HEK293 (cell line): ENCODE measurements around the gene COPA.

Experiments
- BCL11A ChIP-seq: fragments of 450-650 bp; formaldehyde crosslinking; IDR thresholded peaks from 2 replicates; pipeline ENCODE4 v1.5.1; 2016; ENCODE audit warnings: low read depth, missing biosample characterization, missing genetic modification characterization
- GLIS2 ChIP-seq: fragments of 450-650 bp; formaldehyde crosslinking; IDR thresholded peaks from 2 replicates; pipeline ENCODE4 v1.5.1; 2016; ENCODE audit warnings: missing biosample characterization, missing genetic modification characterization
- KLF1 ChIP-seq: fragments of 450-650 bp; formaldehyde crosslinking; IDR thresholded peaks from 2 replicates; pipeline ENCODE4 v1.5.1; 2016; ENCODE audit warnings: missing biosample characterization, missing genetic modification characterization
- MYNN ChIP-seq: fragments of 450-650 bp; formaldehyde crosslinking; IDR thresholded peaks from 2 replicates; pipeline ENCODE4 v1.5.1; 2016; ENCODE audit warnings: missing biosample characterization, missing genetic modification characterization, borderline replicate concordance
- PBX3 ChIP-seq: sonication (generic); formaldehyde crosslinking; IDR thresholded peaks from 2 replicates; pipeline ENCODE4 v1.8.1; 2022; ENCODE audit warnings: mild to moderate bottlenecking, moderate library complexity, missing genetic modification reagents
- ZBTB17 ChIP-seq: fragments of 450-650 bp; formaldehyde crosslinking; IDR thresholded peaks from 2 replicates; pipeline ENCODE4 v1.5.1; 2016; ENCODE audit warnings: missing biosample characterization, missing genetic modification characterization
- ZEB2 ChIP-seq: fragments of 450-650 bp; formaldehyde crosslinking; IDR thresholded peaks from 2 replicates; pipeline ENCODE4 v1.5.1; 2016; ENCODE audit warnings: missing biosample characterization, missing genetic modification characterization
- ZNF114 ChIP-seq: fragments of 450-650 bp; formaldehyde crosslinking; IDR thresholded peaks from 2 replicates; pipeline ENCODE4 v1.5.0; 2017; ENCODE audit warnings: missing biosample characterization, missing genetic modification characterization
- ZNF2 ChIP-seq: fragments of 450-650 bp; formaldehyde crosslinking; IDR thresholded peaks from 2 replicates; pipeline ENCODE4 v1.5.1; 2016; ENCODE audit warnings: missing biosample characterization, missing genetic modification characterization
- ZNF211 ChIP-seq: fragments of 450-650 bp; formaldehyde crosslinking; IDR thresholded peaks from 2 replicates; pipeline ENCODE4 v1.5.1; 2016; ENCODE audit warnings: low read depth, missing biosample characterization, missing genetic modification characterization
- ZNF324 ChIP-seq: fragments of 450-650 bp; formaldehyde crosslinking; IDR thresholded peaks from 2 replicates; pipeline ENCODE4 v1.5.1; 2016; ENCODE audit warnings: missing biosample characterization, missing genetic modification characterization
- ZNF354C ChIP-seq: fragments of 450-650 bp; formaldehyde crosslinking; IDR thresholded peaks from 2 replicates; pipeline ENCODE4 v1.5.1; 2016; ENCODE audit warnings: missing biosample characterization, missing genetic modification characterization, low read depth, borderline replicate concordance
- ZNF514 ChIP-seq: fragments of 450-650 bp; formaldehyde crosslinking; IDR thresholded peaks from 2 replicates; pipeline ENCODE4 v1.5.1; 2016; ENCODE audit warnings: missing biosample characterization, missing genetic modification characterization
- ZNF548 ChIP-seq: fragments of 450-650 bp; formaldehyde crosslinking; IDR thresholded peaks from 2 replicates; pipeline ENCODE4 v1.5.1; 2016; ENCODE audit warnings: missing biosample characterization, missing genetic modification characterization
- ZNF555 ChIP-seq: fragments of 450-650 bp; formaldehyde crosslinking; conservative IDR thresholded peaks from 2 replicates; pipeline ENCODE4 v1.5.1; 2017; ENCODE audit warnings: missing biosample characterization, mild to moderate bottlenecking, missing genetic modification characterization, inconsistent platforms
- ZNF623 ChIP-seq: fragments of 450-650 bp; formaldehyde crosslinking; IDR thresholded peaks from 2 replicates; pipeline ENCODE4 v1.5.1; 2016; ENCODE audit warnings: missing biosample characterization, missing genetic modification characterization
- ZNF639 ChIP-seq: fragments of 450-650 bp; formaldehyde crosslinking; IDR thresholded peaks from 2 replicates; pipeline ENCODE4 v1.5.1; 2016; ENCODE audit warnings: missing biosample characterization, missing genetic modification characterization
- ZNF645 ChIP-seq: fragments of 450-650 bp; formaldehyde crosslinking; IDR thresholded peaks from 2 replicates; pipeline ENCODE4; 2016; ENCODE audit warnings: missing biosample characterization, missing genetic modification characterization
- ZNF660 ChIP-seq: fragments of 450-650 bp; IDR thresholded peaks from 2 replicates; pipeline ENCODE4 v1.5.1; 2018; ENCODE audit warnings: missing biosample characterization, mild to moderate bottlenecking, missing genetic modification characterization
- ZNF692 ChIP-seq: fragments of 450-650 bp; formaldehyde crosslinking; IDR thresholded peaks from 2 replicates; pipeline ENCODE4 v1.5.1; 2016; ENCODE audit warnings: missing biosample characterization, missing genetic modification characterization
- ZNF76 ChIP-seq: fragments of 450-650 bp; formaldehyde crosslinking; IDR thresholded peaks from 2 replicates; pipeline ENCODE4; 2016; ENCODE audit warnings: low read depth, missing biosample characterization, missing genetic modification characterization, borderline replicate concordance
- ZNF791 ChIP-seq: fragments of 450-650 bp; formaldehyde crosslinking; IDR thresholded peaks from 2 replicates; pipeline ENCODE4 v1.5.1; 2016; ENCODE audit warnings: missing biosample characterization, missing genetic modification characterization
- TF ChIP-seq, protein P1 (sequence below): fragments of 450-650 bp; formaldehyde crosslinking; IDR thresholded peaks from 2 replicates; pipeline ENCODE4 v1.5.1; 2016; ENCODE audit warnings: missing biosample characterization, missing genetic modification characterization
- TF ChIP-seq, protein P2 (sequence below): fragments of 450-650 bp; formaldehyde crosslinking; IDR thresholded peaks from 2 replicates; pipeline ENCODE4 v1.5.1; 2017; ENCODE audit warnings: missing biosample characterization, missing genetic modification characterization
- TF ChIP-seq, protein P3 (sequence below): fragments of 450-650 bp; formaldehyde crosslinking; IDR thresholded peaks from 2 replicates; pipeline ENCODE4 v1.5.1; 2016; ENCODE audit warnings: missing biosample characterization, missing genetic modification characterization
- TF ChIP-seq, protein P4 (sequence below): fragments of 450-650 bp; formaldehyde crosslinking; IDR thresholded peaks from 2 replicates; pipeline ENCODE4 v1.5.1; 2017; ENCODE audit warnings: missing biosample characterization, missing genetic modification characterization

The COPA gene

DNA sequence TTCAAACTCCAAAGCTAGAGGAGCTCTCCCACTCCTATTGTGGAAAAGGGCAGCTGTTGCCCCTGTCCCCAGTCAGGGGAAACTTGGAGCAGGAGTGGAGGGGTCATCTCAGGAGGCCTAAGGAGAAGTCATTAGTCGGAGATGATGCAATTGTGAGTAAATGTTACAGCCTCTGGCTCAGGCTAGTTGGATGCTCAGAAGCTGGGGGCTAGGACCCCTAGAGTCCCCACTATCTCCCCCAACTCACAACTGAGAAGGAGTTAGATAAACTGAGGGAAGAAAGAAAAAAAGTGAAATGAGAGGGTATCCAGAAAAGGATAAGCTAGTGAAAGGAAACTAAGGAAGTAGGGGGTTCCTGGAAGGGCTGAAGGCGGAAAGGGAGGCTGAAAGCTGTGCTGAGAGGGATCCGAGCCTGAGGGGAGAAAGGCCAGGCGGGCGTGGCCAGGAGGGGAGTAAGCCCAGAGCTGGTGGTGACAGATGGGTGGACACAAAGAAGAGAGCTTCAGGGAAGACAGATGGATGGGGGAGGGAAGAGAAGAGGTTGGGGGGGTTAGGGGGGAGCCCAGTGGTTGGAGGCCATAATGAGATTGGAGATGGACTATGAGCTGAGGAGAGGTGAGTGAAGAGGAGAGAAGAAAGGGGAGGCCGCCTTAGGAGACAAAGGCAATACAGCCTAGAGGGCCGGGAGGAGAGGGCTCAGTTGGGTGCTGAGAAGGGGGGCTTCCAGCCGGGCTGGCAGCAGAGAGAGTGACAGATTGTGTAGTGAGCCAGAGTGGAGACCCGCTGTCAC is 19.3 kb upstream of the COPA start (continued):
- TF ChIP-seq, protein P1, sequence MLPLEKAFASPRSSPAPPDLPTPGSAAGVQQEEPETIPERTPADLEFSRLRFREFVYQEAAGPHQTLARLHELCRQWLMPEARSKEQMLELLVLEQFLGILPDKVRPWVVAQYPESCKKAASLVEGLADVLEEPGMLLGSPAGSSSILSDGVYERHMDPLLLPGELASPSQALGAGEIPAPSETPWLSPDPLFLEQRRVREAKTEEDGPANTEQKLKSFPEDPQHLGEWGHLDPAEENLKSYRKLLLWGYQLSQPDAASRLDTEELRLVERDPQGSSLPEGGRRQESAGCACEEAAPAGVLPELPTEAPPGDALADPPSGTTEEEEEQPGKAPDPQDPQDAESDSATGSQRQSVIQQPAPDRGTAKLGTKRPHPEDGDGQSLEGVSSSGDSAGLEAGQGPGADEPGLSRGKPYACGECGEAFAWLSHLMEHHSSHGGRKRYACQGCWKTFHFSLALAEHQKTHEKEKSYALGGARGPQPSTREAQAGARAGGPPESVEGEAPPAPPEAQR, result 0 out of 2 replicates have a peak, but pooled peaks have one; percentile 34
- TF ChIP-seq ZNF114 (tag by site-specific recombination), result no peak
- no peak for TF ChIP-seq ZNF645
- TF ChIP-seq, protein P2, sequence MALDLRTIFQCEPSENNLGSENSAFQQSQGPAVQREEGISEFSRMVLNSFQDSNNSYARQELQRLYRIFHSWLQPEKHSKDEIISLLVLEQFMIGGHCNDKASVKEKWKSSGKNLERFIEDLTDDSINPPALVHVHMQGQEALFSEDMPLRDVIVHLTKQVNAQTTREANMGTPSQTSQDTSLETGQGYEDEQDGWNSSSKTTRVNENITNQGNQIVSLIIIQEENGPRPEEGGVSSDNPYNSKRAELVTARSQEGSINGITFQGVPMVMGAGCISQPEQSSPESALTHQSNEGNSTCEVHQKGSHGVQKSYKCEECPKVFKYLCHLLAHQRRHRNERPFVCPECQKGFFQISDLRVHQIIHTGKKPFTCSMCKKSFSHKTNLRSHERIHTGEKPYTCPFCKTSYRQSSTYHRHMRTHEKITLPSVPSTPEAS (tag by site-specific recombination), result no peak
- TF ChIP-seq ZNF555 (tag by site-specific recombination), result no peak
- TF ChIP-seq ZNF548 (tag by site-specific recombination), result no peak
- TF ChIP-seq, protein P3, sequence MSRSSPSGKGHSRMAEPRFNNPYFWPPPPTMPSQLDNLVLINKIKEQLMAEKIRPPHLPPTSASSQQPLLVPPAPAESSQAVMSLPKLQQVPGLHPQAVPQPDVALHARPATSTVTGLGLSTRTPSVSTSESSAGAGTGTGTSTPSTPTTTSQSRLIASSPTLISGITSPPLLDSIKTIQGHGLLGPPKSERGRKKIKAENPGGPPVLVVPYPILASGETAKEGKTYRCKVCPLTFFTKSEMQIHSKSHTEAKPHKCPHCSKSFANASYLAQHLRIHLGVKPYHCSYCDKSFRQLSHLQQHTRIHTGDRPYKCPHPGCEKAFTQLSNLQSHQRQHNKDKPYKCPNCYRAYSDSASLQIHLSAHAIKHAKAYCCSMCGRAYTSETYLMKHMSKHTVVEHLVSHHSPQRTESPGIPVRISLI, result no peak
- no peak for TF ChIP-seq ZNF791 (tag by site-specific recombination)
- TF ChIP-seq ZNF2 (tag by site-specific recombination), result no peak
- peak; percentile 34; the same call in 1 of the 2 replicates for TF ChIP-seq ZNF660 (tag by site-specific recombination)
- TF ChIP-seq KLF1 (tag by site-specific recombination), result peak; percentile 60; the same call in 1 of the 2 replicates
- TF ChIP-seq PBX3, result no peak
- no peak for TF ChIP-seq GLIS2 (tag by site-specific recombination)
- TF ChIP-seq BCL11A (tag by site-specific recombination), result no peak
- no peak for TF ChIP-seq ZNF354C (tag by site-specific recombination)
- TF ChIP-seq ZNF639 (tag by site-specific recombination), result no peak
- TF ChIP-seq, protein P4, sequence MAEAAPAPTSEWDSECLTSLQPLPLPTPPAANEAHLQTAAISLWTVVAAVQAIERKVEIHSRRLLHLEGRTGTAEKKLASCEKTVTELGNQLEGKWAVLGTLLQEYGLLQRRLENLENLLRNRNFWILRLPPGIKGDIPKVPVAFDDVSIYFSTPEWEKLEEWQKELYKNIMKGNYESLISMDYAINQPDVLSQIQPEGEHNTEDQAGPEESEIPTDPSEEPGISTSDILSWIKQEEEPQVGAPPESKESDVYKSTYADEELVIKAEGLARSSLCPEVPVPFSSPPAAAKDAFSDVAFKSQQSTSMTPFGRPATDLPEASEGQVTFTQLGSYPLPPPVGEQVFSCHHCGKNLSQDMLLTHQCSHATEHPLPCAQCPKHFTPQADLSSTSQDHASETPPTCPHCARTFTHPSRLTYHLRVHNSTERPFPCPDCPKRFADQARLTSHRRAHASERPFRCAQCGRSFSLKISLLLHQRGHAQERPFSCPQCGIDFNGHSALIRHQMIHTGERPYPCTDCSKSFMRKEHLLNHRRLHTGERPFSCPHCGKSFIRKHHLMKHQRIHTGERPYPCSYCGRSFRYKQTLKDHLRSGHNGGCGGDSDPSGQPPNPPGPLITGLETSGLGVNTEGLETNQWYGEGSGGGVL (tag by site-specific recombination), result peak; percentile 82
- 0 out of 2 replicates have a peak, but pooled peaks have one; percentile 35 for TF ChIP-seq ZEB2
- TF ChIP-seq ZNF623 (tag by site-specific recombination), result no peak
- TF ChIP-seq MYNN (tag by site-specific recombination), result no peak
- TF ChIP-seq ZNF324 (tag by site-specific recombination), result peak; percentile 52; the same call in 1 of the 2 replicates
- TF ChIP-seq ZBTB17 (tag by site-specific recombination), result peak; percentile 90
- TF ChIP-seq ZNF514 (tag by site-specific recombination), result no peak
- no peak for TF ChIP-seq ZNF211 (tag by site-specific recombination)
- no peak for TF ChIP-seq ZNF76 (tag by site-specific recombination)
- peak; percentile 27; the same call in 1 of the 2 replicates for TF ChIP-seq ZNF692 (tag by site-specific recombination)
